Endodermal cell (in vitro differentiated cells): ENCODE measurements around the gene SYNE1. TPM values are rescaled to one million over a fixed set of nuclear protein-coding genes. Genes with fewer than 3 reads are reported as not detected.

Experiments used
- DNase-seq: peaks from one replicate; pipeline ENCODE4 v3.0.0-alpha.2; 2017
- H3K27ac ChIP-seq: 2 replicates; pipeline ENCODE4 v1.5.1; 2013; ENCODE audit warnings: mild to moderate bottlenecking, low read depth, low read length, moderate library complexity
- H3K27me3 ChIP-seq: 2 replicates; pipeline ENCODE4 v1.6.1; 2013; ENCODE audit warnings: mild to moderate bottlenecking, low read length, moderate library complexity; ENCODE audit not compliant: insufficient read depth, control insufficient read depth, poor library complexity, severe bottlenecking
- H3K36me3 ChIP-seq: 2 replicates; pipeline ENCODE4 v1.7.0; 2013; ENCODE audit warnings: mild to moderate bottlenecking, low read length, moderate library complexity; ENCODE audit not compliant: control insufficient read depth, insufficient read depth
- H3K4me1 ChIP-seq: one replicate; pipeline ENCODE4 v1.7.0; 2013; ENCODE audit warnings: low read length; ENCODE audit not compliant: control insufficient read depth, insufficient read depth
- H3K4me3 ChIP-seq: 2 replicates; pipeline ENCODE4 v1.5.1; 2013; ENCODE audit warnings: mild to moderate bottlenecking, low read length, moderate library complexity
- H3K9ac ChIP-seq: 2 replicates; pipeline ENCODE4 v1.6.1; 2013; ENCODE audit warnings: mild to moderate bottlenecking, low read length, moderate library complexity; ENCODE audit not compliant: poor library complexity, severe bottlenecking; ENCODE audit errors: extremely low read depth
- H3K9me3 ChIP-seq: 2 replicates; pipeline ENCODE4 v1.6.1; 2013; ENCODE audit warnings: mild to moderate bottlenecking, low read length, moderate library complexity; ENCODE audit not compliant: control insufficient read depth
- H3K27ac Mint-ChIP-seq: 2 replicates; pipeline ENCODE4 v1.8.0; 2020; ENCODE audit warnings: mixed read lengths
- H3K27me3 Mint-ChIP-seq: 2 replicates; pipeline ENCODE4 v1.8.0; 2021; ENCODE audit warnings: mild to moderate bottlenecking, mixed read lengths; ENCODE audit not compliant: insufficient read depth
- H3K36me3 Mint-ChIP-seq: 2 replicates; pipeline ENCODE4 v1.8.0; 2020; ENCODE audit warnings: low read depth, mixed read lengths
- H3K4me1 Mint-ChIP-seq: 2 replicates; pipeline ENCODE4 v1.8.0; 2020; ENCODE audit warnings: mixed read lengths
- H3K4me3 Mint-ChIP-seq: 2 replicates; pipeline ENCODE4 v1.8.0; 2020; ENCODE audit warnings: mild to moderate bottlenecking, moderate library complexity, mixed read lengths
- H3K9me3 Mint-ChIP-seq: 2 replicates; pipeline ENCODE4 v1.8.0; 2020; ENCODE audit warnings: mild to moderate bottlenecking, mixed read lengths
- WGBS, 2 experiments: methylation state at CpG; one replicate each; pipeline versions ENCODE4 v1.1.5 to v1.1.7; 2013; ENCODE audit warnings: missing lambda C conversion rate in 2 of 2, mixed read lengths in 1 of 2; ENCODE audit not compliant: insufficient coverage in 1 of 2, insufficient read length in 1 of 2; 5-methylcytosine and 5-hydroxymethylcytosine counted together
- total RNA-seq, 2 donors: library from RNA; stranded (reverse); fragmentation: NEBNext Ultra II Directional in 1 of 2; extraction: Animal tissue kit (Norgen Biotek cat#: 25700) in 1 of 2; gene quantifications; 2 replicates in 1 of 2; 3 replicates in 1 of 2; pipeline ENCODE4 v1.2.1, GENCODE V29; 2021
- TF ChIP-seq, protein P1 (sequence below): fragments of 200-600 bp; sonication (generic); conservative IDR thresholded peaks from 2 replicates; pipeline ENCODE4 v1.5.0; 2021; ENCODE audit warnings: antibody characterized with exemption, mild to moderate bottlenecking

The SYNE1 gene
- total RNA-seq, 2 donors from 2014 or later = 7.9 to 9.5 TPM

GRCh38 chr6:152458648-152459644 lies 178.2 kb downstream of the SYNE1 start:
- Histone ChIP-seq H3K4me1 (no peaks in the 10 kb centered on the region), H3K9me3 (no peaks in the 10 kb centered on the region), H3K27me3 (no peaks in the 10 kb centered on the region), H3K27ac (no peak overlapping the region), H3K4me3 (no peak overlapping the region), H3K36me3 (no peaks in the 10 kb centered on the region), H3K9ac (no peak overlapping the region)
- H3K9me3 Mint-ChIP-seq = no peaks in the 10 kb centered on the region
- H3K27me3 Mint-ChIP-seq = no peaks in the 10 kb centered on the region
- H3K27ac Mint-ChIP-seq = no peak overlapping the region
- no peaks in the 10 kb centered on the region for H3K4me1 Mint-ChIP-seq
- 82 to 87% methylated on average over 6 to 8 of the region's 8 CpGs for WGBS, 2 experiments
- H3K36me3 Mint-ChIP-seq = no peaks in the 10 kb centered on the region
- H3K4me3 Mint-ChIP-seq = no peak overlapping the region
- DNase-seq = no peak
- TF ChIP-seq, protein P1, sequence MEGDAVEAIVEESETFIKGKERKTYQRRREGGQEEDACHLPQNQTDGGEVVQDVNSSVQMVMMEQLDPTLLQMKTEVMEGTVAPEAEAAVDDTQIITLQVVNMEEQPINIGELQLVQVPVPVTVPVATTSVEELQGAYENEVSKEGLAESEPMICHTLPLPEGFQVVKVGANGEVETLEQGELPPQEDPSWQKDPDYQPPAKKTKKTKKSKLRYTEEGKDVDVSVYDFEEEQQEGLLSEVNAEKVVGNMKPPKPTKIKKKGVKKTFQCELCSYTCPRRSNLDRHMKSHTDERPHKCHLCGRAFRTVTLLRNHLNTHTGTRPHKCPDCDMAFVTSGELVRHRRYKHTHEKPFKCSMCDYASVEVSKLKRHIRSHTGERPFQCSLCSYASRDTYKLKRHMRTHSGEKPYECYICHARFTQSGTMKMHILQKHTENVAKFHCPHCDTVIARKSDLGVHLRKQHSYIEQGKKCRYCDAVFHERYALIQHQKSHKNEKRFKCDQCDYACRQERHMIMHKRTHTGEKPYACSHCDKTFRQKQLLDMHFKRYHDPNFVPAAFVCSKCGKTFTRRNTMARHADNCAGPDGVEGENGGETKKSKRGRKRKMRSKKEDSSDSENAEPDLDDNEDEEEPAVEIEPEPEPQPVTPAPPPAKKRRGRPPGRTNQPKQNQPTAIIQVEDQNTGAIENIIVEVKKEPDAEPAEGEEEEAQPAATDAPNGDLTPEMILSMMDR = no peak

- no peak overlapping the region for H3K9ac ChIP-seq
- no peaks in the 10 kb centered on the region for H3K27me3 ChIP-seq
- H3K36me3 ChIP-seq = no peaks in the 10 kb centered on the region
- H3K9me3 ChIP-seq = no peaks in the 10 kb centered on the region
- TF ChIP-seq, protein P1 = no peak
- WGBS, 2 experiments = 90 to 99% methylated on average over 2 to 3 of the region's 4 CpGs
- no peaks in the 10 kb centered on the region for H3K4me1 Mint-ChIP-seq
- no peaks in the 10 kb centered on the region for H3K27me3 Mint-ChIP-seq
- no peak for DNase-seq
- H3K4me3 ChIP-seq = no peak overlapping the region
- H3K36me3 Mint-ChIP-seq = no peaks in the 10 kb centered on the region
- H3K4me3 Mint-ChIP-seq = no peak overlapping the region
- no peak overlapping the region for H3K27ac ChIP-seq
- H3K4me1 ChIP-seq = no peaks in the 10 kb centered on the region
- H3K9me3 Mint-ChIP-seq = no peaks in the 10 kb centered on the region
- H3K27ac Mint-ChIP-seq = no peak overlapping the region
Observed at GRCh38 chr6:152457949-152458624, 179.1 kb downstream of the SYNE1 start.

- Histone ChIP-seq H3K9me3 (no peaks in the 10 kb centered on the region), H3K27me3 (no peaks in the 10 kb centered on the region), H3K4me1 (no peaks in the 10 kb centered on the region), H3K9ac (no peak overlapping the region), H3K36me3 (no peaks in the 10 kb centered on the region), H3K4me3 (no peak overlapping the region), H3K27ac (no peak overlapping the region)
- H3K36me3 Mint-ChIP-seq = no peaks in the 10 kb centered on the region
- no peaks in the 10 kb centered on the region for H3K27me3 Mint-ChIP-seq
- H3K9me3 Mint-ChIP-seq = no peaks in the 10 kb centered on the region
- WGBS, 2 experiments = 87 to 100% methylated on average over 2 to 3 of the region's 3 CpGs
- DNase-seq = no peak
- TF ChIP-seq, protein P1 = no peak
- no peak overlapping the region for H3K4me3 Mint-ChIP-seq
- no peak overlapping the region for H3K27ac Mint-ChIP-seq
- H3K4me1 Mint-ChIP-seq = no peaks in the 10 kb centered on the region
Observed at GRCh38 chr6:152454003-152454402, 183.2 kb downstream of the SYNE1 start.
